Esophagus squamous epithelium (tissue), 5 donors: ENCODE results near the gene KDM4C. TPM values are rescaled to one million over a fixed set of nuclear protein-coding genes. Genes with fewer than 3 reads are reported as not detected.

Experiments
- DNase-seq: peaks from one replicate; lab custom pipeline; 2025; lab: John Stamatoyannopoulos, UW
- H3K27ac ChIP-seq, 4 donors: fragments of 200-600 bp; sonication (generic); one replicate each; pipeline ENCODE4 v1.5.1; 2016 to 2019; ENCODE audit warnings: mild to moderate bottlenecking in 1 of 4
- H3K27me3 ChIP-seq, 4 donors: fragments of 200-600 bp; sonication (generic); 1 replicate in 3 of 4; 2 replicates in 1 of 4; pipeline versions ENCODE4 v1.5.1 to v1.6.0; 2017 to 2021; ENCODE audit warnings: antibody characterized with exemption in 1 of 4
- H3K36me3 ChIP-seq, 3 donors: fragments of 200-600 bp; sonication (generic); one replicate each; pipeline ENCODE4 v1.5.1; 2016 to 2019
- H3K4me1 ChIP-seq, 3 donors: fragments of 200-600 bp; sonication (generic); one replicate each; pipeline ENCODE4 v1.5.1; 2017 to 2019
- H3K4me3 ChIP-seq, 4 donors: fragments of 200-600 bp; sonication (generic); 1 replicate in 3 of 4; 2 replicates in 1 of 4; pipeline ENCODE4 v1.5.1; 2016 to 2019; ENCODE audit warnings: mild to moderate bottlenecking in 2 of 4, moderate library complexity in 1 of 4
- H3K9me3 ChIP-seq, 3 donors: fragments of 200-600 bp; sonication (generic); one replicate each; pipeline ENCODE4 v1.5.1; 2016 to 2019
- POLR2A ChIP-seq, 4 donors: fragments of 450-650 bp; IDR thresholded peaks; one replicate each; pipeline ENCODE4 v1.6.1; 2017; ENCODE audit warnings: antibody characterized with exemption in 4 of 4, mild to moderate bottlenecking in 4 of 4, moderate library complexity in 3 of 4
- WGBS, 2 donors: methylation state at CpG; one replicate each; pipeline ENCODE4 v1.1.5; 2018; 5-methylcytosine and 5-hydroxymethylcytosine counted together
- intact Hi-C: fragments of 100-400 bp; cut with DNase I; formaldehyde crosslinking; loops from one replicate; pipeline ENCODE4 v1.15.0; 2022
- total RNA-seq, 4 donors: library from RNA; depleted of rRNA; stranded (reverse); fragments of >200 nt; gene quantifications; one replicate each; pipeline ENCODE4 v1.1.0, GENCODE V29; 2016
- TF ChIP-seq, protein P1 (sequence below), 6 experiments: fragments of 450-650 bp in 4 of 6; fragments of 200-600 bp in 2 of 6; sonication (generic) in 2 of 6; IDR thresholded peaks; one replicate each; pipeline ENCODE4 v1.5.1; 2016 to 2019; ENCODE audit warnings: antibody characterized with exemption in 6 of 6, mild to moderate bottlenecking in 4 of 6, moderate library complexity in 4 of 6
- donor health status: DM: yes; HTN: yes; CAD: no.

Gene KDM4C
- total RNA-seq, 4 donors from 2014 or later: 12.5 to 43.9 (median 22.9) TPM

DNA sequence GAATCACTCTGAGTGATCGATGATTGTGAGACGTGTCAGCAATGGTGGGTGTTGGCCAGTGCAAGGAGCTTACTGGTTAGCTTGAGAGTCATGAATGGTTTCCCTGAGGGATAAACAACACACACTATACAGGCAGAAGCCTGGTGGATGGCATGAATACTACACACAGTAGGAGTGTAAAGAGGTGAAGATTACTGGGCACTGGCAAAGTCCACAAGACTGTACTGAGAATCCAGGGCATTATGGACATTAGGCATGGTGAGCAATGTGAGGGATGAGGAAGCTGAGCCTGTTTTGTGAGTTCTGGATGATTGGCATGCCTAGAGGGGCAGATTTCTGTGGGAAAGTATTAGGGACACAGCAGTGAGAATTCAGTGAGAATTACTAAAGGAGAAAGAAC lies 71.3 kb downstream of the KDM4C start:
- Histone ChIP-seq H3K4me1 (no peaks in the 10 kb centered on the region), H3K36me3 (peaks cover 0 to 30% (median 0%) of the 10 kb centered on the region in 3 donors), H3K27me3 (no peaks in the 10 kb centered on the region), H3K4me3 (no peak overlapping the region), H3K27ac (no peak overlapping the region), H3K9me3 (peaks cover 0 to 4% (median 0%) of the 10 kb centered on the region in 3 donors)
- WGBS, 2 donors: 77 to 82% methylated on average over 2 of the region's 2 CpGs
- no peak for TF ChIP-seq POLR2A (IDR thresholded peaks at IDR 0.05)
- TF ChIP-seq, protein P1, sequence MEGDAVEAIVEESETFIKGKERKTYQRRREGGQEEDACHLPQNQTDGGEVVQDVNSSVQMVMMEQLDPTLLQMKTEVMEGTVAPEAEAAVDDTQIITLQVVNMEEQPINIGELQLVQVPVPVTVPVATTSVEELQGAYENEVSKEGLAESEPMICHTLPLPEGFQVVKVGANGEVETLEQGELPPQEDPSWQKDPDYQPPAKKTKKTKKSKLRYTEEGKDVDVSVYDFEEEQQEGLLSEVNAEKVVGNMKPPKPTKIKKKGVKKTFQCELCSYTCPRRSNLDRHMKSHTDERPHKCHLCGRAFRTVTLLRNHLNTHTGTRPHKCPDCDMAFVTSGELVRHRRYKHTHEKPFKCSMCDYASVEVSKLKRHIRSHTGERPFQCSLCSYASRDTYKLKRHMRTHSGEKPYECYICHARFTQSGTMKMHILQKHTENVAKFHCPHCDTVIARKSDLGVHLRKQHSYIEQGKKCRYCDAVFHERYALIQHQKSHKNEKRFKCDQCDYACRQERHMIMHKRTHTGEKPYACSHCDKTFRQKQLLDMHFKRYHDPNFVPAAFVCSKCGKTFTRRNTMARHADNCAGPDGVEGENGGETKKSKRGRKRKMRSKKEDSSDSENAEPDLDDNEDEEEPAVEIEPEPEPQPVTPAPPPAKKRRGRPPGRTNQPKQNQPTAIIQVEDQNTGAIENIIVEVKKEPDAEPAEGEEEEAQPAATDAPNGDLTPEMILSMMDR (IDR thresholded peaks at IDR 0.05): peak in 1 of 6 experiments; percentile 38
- DNase-seq: no peak
- intact Hi-C loops: no loop called here

- Histone ChIP-seq H3K36me3 (peaks cover under 1 to 30% (median 3%) of the 10 kb centered on the region in 3 donors), H3K4me3 (no peak overlapping the region)
- no peak for DNase-seq
Observed at GRCh38 chr9:6829536-6829935, 71.8 kb downstream of the KDM4C start.

DNA sequence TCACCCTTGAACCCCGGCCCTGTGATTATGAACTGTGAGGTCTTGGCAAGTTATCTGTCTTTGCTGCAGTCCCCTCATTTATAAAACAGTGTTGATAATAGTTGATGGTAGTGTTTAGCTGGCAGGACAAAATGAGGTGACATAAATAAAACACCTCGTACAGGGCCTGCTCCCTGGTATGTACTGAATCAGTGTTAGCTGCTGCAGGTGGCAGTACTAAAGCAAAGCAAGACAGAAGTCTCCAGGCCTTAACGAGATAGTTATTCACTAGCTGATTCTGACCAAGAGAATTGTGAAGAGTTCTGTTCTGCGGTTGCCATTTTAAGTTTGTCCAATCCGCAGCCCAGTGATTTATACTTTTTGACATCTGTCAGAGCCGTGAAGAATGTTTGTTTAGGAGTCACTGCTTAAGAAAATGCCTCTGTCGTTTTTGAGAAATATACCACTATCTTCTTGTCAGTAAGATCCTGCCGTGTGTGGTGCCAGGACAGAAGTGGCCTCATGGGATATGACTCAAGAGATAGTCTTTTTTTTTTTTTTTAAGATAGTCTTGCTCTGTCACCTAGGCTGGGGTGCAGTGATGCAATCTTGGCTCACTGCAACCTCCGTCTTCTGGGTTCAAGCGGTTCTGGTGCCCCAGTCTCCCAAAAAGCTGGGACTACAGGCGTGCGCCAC lies 75.9 kb downstream of the KDM4C start:
- TF ChIP-seq, protein P1 (IDR thresholded peaks at IDR 0.05): no peak
- no peak for TF ChIP-seq POLR2A (IDR thresholded peaks at IDR 0.05)
- Histone ChIP-seq H3K9me3 (peaks cover 0 to 4% (median 0%) of the 10 kb centered on the region in 3 donors), H3K4me3 (no peak overlapping the region), H3K4me1 (no peaks in the 10 kb centered on the region), H3K27me3 (no peaks in the 10 kb centered on the region), H3K27ac (no peak overlapping the region), H3K36me3 (peaks cover 8 to 43% (median 8%) of the 10 kb centered on the region in 3 donors)
- intact Hi-C loops: no loop called here
- no peak for DNase-seq
- 76 to 84% methylated on average over 11 to 12 of the region's 12 CpGs for WGBS, 2 donors

More at GRCh38 chr9:6829536-6829935, 71.8 kb downstream of the KDM4C start:
- H3K27ac ChIP-seq: no peak overlapping the region
- intact Hi-C loops: no loop called here
- no peaks in the 10 kb centered on the region for H3K4me1 ChIP-seq
- H3K9me3 ChIP-seq: peaks cover 0 to 4% (median 0%) of the 10 kb centered on the region in 3 donors
- TF ChIP-seq, protein P1 (IDR thresholded peaks at IDR 0.05): no peak
- TF ChIP-seq POLR2A (IDR thresholded peaks at IDR 0.05): no peak
- H3K27me3 ChIP-seq: no peaks in the 10 kb centered on the region

GRCh38 chr9:6834306-6834705 lies 76.5 kb downstream of the KDM4C start:
- Histone ChIP-seq H3K36me3 (peaks cover 8 to 43% (median 8%) of the 10 kb centered on the region in 3 donors), H3K4me1 (no peaks in the 10 kb centered on the region), H3K27me3 (no peaks in the 10 kb centered on the region), H3K27ac (no peak overlapping the region), H3K9me3 (peaks cover 0 to 4% (median 0%) of the 10 kb centered on the region in 3 donors), H3K4me3 (no peak overlapping the region)
- intact Hi-C loops: no loop called here
- no peak for TF ChIP-seq POLR2A (IDR thresholded peaks at IDR 0.05)
- TF ChIP-seq, protein P1 (IDR thresholded peaks at IDR 0.05): no peak
- WGBS, 2 donors: 83 to 99% methylated on average over 1 to 14 of the region's 20 CpGs
- no peak for DNase-seq

DNA sequence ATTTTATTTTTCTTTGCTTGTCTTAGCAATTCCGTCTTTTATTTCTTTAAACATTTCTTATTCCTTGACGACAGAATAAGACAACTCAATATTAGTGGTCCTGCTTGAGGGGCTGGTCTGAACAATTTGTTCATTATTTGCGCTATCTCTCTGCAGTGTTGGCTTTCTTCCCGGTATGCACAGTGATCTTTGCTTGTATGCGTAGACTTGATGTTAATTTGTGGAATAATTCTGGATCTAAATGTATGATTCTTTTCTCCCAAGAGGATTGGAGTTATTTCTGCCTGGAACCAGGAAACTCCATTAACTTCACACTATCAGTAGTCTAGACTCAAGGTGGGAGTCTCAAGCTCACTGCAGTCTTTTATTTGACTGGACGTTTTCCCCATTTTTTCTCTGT lies 80.4 kb downstream of the KDM4C start:
- peaks cover 8 to 35% (median 8%) of the 10 kb centered on the region in 3 donors for H3K36me3 ChIP-seq
- DNase-seq: no peak
- no peaks in the 10 kb centered on the region for H3K4me1 ChIP-seq
- no peak overlapping the region for H3K4me3 ChIP-seq
- no peaks in the 10 kb centered on the region for H3K27me3 ChIP-seq
- intact Hi-C loops: no loop called here
- no peak overlapping the region for H3K27ac ChIP-seq
- WGBS, 2 donors: 67 to 78% methylated on average over 6 of the region's 6 CpGs
- no peaks in the 10 kb centered on the region for H3K9me3 ChIP-seq
- TF ChIP-seq POLR2A (IDR thresholded peaks at IDR 0.05): no peak
- TF ChIP-seq, protein P1 (IDR thresholded peaks at IDR 0.05): no peak
